ENCODE results near the gene TAS2R39.
"Not testable (repeated sequence)": the region's sequence is repeated elsewhere in the genome, so short reads cannot be mapped to it uniquely, and the experiment has no call there.

Gene TAS2R39

DNA sequence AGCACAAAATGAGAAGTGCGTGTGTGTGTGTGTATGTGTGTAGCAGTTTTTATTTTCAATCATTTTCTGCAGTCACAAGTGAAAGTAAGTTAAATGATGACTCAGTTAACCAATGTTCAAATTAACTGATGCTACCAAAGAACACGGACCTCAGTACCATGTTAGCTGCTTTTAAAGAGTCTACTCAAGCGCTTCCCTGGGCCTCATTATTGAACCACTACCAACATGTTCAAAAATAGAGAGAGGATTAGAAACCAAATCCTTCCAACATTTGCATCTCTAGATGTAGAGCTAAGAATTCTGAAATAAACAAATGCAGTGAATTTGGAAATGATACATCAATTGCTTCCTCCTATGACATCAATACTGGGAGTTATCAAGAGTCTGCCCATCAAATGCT is at the start of gene TAS2R39:
TAS2R39 (plus strand) TSS at position 396 of the 400 bp plus-strand sequence; CDS start at position 396, 0 bp downstream.
- DNase-seq (ENCODE audit: low read depth, low spot score): no peak

DNA sequence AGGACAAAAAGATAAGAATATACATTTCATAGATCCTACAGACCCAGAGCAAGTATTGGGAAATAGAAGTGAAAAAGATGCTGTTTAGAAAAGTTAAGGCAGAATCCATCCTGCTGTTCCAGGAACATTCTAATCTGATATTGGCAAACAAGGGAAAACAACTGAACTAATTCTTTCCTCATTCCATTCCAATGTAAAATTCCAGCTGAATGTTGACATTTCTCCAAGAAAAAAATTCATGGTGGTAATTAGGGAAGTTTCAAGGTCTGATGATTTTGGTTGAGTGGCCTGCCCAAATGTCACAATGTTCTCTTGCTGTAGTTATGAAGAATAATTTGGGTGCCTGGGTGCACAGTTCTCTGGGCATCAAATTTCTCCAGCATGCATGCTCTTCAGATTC is 36.1 kb upstream of the TAS2R39 start:
- DNase-seq (ENCODE audit: low read depth, low spot score): no peak

DNA sequence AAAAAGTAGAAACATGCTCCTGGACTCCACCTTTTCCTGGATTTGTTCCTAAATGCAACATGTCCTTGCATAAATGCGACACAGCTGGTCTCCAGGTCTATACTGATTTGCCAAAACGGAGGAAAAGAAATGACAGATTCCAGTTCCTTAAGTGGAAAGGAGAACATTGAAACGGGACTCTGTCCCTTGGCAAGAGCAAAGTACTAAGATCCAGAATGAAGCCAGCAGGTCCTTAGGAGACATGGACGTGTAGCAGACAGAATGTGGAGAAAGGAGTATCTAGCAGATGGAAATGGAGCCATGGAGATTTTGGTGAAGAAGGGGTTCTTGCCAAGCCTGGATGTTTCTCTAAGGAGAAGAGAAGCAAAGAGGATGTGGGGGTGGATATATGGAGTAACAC is 35.2 kb upstream of the TAS2R39 start:
- DNase-seq (ENCODE audit: low read depth, low spot score): no peak

DNA sequence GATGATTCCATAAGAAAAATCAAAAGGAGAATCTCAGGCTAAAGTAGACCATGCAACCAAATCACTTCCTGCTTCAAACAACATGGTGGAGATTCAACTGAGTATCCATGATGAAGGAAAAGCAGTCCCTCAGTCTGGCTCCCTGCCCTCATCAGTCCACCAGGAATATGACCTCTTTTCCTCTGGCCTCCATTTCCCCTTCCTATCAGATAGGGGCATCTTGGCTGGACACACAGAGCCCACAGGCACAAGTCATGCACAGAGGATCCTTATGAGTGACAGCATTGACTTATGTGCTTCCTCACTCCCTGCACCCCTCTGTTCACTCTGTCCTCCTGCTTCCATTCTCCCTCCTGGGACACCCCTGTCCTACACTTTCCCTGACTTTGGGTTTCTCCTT is 34.6 kb upstream of the TAS2R39 start:
- DNase-seq (ENCODE audit: low read depth, low spot score): no peak

DNA sequence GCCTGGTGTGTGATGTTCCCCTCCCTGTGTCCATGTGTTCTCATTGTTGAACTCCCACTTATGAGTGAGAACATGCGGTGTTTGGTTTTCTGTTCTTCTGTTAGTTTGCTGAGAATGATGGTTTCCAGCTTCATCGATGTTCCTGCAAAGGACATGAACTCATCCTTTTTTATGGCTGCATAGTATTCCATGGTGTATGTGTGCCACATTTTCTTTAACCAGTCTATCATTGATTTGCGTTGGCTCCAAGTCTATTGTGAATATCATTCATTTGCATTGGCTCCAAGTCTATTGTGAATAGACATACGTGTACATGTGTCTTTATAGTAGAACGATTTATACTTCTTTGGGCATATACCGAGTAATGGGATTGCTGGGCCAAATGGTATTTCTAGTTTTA is 32.5 kb upstream of the TAS2R39 start:
- DNase-seq (ENCODE audit: low read depth, low spot score): not testable (repeated sequence)

DNA sequence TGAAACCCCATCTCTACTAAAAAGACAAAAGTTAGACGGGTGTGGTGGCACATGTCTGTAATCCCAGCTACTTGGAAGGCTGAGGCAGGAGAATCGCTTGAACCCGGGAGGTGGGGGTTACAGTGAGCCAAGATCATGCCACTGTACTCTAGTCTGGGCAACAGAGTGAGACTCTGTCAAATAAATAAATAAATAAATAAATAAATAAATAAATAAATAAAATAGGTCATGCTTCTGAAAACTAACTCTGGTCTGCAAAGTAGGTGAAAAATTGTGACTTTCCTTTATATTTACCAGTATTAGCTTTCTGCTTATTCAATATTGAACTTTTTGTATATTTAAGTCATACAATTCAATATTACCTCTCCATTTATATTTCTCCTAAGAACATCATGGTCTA is 24.6 kb upstream of the TAS2R39 start:
- DNase-seq (ENCODE audit: low read depth, low spot score): not testable (repeated sequence)

DNA sequence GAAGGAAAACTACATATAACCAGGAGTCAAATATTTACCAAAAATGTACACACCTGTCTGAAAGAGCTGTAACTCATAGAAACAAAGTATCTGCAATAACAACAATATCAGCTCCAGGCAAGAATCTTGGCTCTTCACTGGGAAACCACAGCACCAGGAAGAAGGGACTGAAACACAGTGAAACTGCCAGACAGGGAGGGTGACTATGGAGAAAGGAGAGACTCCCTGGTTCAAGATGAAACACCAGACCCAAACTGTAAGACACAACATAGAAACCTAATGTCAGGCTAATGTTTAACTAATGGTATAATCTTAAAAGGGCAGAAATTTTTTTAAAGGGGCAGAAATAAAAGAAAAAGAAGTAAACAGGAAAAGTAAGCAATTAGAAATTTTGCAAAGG is 11.5 kb upstream of the TAS2R39 start:
- DNase-seq (ENCODE audit: low read depth, low spot score): no peak

DNA sequence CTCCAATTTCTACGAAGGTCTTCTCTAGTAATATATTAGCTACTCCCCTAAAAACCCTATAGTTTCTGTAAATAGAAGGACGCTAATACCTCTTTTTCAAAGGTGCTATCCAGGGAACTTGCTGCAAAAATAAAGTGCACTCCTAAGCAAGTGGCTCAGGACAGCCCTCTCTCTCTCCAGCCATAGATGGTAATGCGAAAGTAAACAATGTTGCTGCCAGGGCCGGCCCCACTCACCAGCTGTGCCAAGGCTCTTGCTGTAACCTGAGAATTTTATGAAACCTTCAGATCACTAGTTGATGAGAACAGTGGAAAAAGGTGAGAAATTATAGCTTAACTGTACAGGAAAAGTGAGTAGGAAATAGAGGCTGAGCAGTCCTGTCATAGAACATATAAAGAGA is 10.9 kb upstream of the TAS2R39 start:
- DNase-seq (ENCODE audit: low read depth, low spot score): no peak

DNA sequence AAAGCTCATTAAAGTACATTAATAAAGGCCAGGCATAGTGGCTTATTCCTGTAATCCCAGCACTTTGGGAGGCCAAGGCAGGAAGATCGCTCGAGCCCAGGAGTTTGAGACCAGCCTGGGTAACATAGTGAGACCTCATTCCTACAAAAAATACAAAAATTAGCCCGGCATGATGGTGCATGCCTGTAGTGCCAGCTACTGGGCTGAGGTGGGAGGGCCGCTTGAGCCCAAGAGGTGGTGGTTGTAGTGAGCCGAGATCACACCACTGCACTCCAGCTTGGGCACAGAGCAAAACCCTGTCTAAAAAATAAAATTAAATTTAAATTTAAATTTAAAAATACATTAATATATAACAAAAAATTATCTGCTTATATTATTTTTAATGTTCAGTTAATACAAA is 7.1 kb upstream of the TAS2R39 start:
- no peak for DNase-seq (ENCODE audit: low read depth, low spot score)

DNA sequence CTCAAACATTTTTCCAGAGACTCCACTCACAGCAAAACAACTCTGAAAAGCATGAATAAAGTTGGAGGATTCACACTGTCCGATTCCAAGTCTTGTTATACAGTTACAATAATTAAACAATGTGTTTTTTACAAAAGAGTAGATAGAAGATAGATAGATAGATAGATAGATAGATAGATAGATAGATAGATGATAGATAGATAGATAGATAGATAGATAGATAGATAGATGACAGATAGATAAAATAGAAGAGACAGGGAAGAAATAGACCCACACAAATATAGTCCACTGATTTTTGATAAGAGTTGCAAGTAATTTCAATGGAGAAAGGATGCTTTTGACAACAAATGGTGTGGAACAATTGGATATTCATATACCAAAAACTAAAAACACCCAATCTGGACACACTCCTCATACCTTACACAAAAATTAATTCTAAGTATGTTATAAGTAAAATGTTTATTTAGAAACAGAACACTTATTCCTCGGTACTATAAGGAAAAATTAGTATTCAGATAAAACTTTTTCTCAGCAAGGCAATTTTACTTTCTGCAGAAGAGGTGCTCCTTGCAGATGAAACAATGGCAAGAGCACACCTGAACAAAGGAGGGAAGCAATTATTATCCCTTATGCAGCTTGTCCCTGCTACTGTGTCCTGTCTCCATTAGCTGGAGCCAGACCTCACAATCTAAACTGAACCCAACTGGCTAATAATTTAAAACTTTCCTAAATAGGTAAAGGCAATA is 5.7 kb upstream of the TAS2R39 start:
- no peak for DNase-seq (ENCODE audit: low read depth, low spot score)

DNA sequence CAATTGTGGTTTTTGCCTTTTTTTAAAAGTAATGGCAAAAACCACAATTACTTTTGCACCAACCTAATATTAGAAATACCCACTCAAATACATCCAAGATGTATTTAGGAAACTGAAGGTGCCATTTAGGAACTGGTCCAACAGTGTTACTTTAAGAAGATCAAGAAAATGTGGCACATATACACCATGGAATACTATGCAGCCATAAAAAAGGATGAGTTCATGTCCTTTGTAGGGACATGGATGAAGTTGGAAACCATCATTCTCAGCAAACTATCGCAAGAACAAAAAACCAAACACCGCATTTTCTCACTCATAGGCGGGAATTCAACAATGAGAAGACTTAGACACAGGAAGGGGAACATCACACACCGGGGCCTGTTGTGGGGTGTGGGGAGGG is 2.4 kb upstream of the TAS2R39 start:
- not testable (repeated sequence) for DNase-seq (ENCODE audit: low read depth, low spot score)

DNA sequence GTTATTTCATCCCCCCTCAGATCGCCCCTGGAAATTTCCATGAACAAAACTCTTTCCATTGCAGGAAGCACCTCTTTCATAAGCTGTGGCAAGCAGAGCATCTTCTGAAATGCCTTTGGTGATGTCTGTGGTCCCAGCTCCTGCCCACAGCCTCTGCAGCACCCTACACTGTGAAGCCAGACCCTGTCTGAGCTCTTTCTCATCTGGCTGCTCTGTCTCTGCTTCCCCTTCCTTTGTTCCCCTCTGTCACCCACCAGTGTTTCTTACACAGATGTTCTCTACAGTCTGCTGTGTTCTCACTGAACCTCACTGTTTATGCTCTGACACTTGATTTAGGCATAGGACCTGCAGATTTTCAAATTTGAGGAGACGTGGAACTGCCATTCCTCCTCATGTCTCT is 1.9 kb upstream of the TAS2R39 start:
- DNase-seq (ENCODE audit: low read depth, low spot score): no peak

DNA sequence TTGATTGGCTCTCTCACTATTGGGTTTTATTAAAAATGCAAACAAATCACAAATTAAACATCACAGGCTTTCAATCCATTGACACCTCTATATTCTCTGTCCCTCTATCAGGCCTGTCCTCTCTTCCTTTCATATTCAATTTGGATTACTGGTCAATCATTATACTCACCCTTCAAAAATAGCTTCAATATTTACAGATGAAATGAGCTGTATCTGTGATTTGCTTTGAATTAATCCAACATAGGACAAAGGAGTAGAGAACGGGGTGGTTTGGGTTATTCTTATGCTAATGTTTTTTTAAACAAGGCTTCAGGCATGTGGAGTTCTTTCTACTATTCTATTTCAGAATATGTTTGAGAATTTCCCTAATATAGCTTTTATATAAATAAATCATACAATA is 2.3 kb downstream of the TAS2R39 start:
- no peak for DNase-seq (ENCODE audit: low read depth, low spot score)

DNA sequence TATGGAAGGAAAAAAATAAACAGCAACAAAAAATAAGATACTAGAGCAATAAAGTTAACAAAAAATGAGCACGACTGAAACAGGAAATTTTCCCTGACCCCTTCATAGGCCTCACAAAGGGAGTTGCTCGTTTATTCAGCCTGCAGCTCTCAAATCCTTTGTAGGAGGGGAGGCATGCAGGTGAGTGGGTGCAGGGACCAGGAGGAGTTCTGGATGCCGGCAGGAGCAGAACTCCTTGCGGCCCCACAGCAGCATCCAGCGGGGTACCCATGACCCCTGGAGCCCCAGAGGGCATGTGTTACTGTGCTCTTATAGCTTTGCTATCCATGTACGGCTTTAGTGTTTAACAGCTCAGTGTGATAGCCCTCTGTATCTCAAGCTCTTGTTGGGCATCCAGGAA is 5.8 kb downstream of the TAS2R39 start:
- DNase-seq (ENCODE audit: low read depth, low spot score): no peak

DNA sequence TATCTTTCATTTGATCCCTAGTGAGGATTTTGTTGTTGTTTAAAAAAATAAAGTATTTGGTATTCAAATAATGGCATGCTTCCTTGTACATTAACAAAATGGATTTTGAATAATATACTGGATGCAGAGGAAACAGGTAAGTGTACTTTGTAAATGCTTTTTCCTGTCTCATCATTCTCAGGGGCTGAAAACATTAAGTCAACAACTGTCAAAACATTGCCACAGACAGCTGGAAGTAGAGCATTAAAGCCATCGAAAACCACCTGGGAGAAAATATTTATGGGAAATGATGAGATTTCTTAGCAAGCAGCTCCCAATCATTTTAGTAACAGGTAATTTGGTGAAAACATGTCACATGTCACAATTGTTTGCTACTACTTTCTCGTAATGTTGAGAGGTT is 10.7 kb downstream of the TAS2R39 start:
- no peak for DNase-seq (ENCODE audit: low read depth, low spot score)

DNA sequence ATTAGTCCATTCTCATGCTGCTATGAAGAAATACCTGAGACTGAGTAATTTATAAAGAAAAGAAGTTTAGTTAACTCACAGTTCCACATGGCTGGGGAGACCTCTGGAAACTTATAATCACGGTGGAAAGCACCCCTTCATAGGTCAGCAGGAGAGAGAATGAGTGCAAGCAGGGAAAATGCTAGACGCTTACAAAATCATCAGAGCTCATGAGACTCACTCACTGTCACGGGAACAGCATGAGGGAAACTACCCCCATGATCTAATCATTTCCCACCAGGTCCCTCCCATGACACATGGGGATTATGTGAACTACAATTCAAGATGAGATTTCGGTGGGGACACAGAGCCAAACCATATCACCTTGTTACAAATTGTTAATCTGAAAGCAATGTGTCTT is 15.8 kb downstream of the TAS2R39 start:
- no peak for DNase-seq (ENCODE audit: low read depth, low spot score)

DNA sequence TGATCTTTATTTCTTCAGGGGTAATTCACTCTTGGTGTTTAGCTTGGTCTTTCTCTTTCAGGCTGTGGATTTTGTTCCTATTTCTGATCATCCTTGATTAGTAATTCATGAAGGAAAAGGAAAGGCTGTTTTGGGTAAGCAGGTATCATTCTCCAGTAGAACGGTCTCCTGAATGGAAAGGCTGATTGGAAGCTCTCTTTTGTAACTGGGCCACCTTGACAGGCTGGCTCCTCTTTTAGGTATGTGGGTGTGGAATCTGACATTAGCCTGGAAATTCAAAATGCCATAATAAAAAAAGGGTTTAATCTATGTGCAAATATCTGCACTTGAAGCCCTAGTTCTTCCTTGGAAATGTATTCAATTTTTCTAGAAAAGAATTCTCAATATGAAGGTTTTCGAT is 18.9 kb downstream of the TAS2R39 start:
- no peak for DNase-seq (ENCODE audit: low read depth, low spot score)

DNA sequence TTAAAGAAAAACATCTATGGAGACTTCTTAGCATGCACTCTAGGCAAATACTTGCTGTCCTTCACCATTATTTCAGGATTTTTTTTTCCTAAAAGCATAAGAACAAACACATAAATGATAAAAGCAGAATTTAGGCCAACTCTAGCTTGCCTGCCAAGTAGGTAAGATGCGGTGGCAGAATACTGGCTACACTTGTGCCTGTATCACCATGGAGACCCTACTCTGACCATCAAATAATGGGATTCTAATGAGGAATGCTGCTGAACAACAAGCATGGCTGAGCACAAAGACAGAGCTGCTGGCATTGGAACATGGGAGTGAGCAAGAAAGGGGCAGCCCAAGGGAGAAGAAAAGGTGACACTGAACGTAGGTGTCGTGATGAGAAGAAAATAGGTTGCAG is 20.2 kb downstream of the TAS2R39 start:
- no peak for DNase-seq (ENCODE audit: low read depth, low spot score)

DNA sequence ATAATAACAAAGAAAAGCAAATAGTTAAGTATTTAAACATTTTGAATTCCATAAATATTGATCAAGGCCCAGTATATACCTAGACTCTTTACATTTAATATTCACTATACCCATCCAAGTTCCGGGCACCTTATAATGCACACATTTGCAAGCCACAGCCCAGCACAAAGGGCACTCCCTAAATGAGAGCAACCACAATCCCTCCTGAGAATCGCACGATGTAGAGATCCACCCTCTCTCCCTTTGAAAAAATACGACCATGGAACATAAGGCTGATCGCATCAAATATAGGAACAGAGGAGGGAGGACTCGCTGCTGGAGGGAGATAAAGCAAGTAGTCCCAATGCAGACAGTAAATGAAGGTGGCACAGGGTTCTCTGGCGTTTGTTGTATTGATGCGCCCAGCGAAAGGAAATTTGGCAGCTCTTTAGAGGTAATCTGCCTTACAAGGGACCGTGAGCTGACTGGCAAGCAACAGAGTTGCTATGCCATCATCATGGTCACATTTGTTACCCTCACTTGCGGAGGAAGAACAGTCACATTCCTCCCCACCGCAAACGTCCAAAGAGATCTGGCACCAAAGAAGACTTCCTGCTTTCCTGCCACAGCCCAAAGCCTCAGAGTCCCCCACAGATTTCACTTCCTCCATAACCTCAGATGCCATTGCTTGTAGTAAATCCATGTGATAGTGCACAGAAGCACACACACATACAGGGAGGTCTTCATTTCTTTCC is 22.5 kb downstream of the TAS2R39 start:
- DNase-seq (ENCODE audit: low read depth, low spot score): no peak

DNA sequence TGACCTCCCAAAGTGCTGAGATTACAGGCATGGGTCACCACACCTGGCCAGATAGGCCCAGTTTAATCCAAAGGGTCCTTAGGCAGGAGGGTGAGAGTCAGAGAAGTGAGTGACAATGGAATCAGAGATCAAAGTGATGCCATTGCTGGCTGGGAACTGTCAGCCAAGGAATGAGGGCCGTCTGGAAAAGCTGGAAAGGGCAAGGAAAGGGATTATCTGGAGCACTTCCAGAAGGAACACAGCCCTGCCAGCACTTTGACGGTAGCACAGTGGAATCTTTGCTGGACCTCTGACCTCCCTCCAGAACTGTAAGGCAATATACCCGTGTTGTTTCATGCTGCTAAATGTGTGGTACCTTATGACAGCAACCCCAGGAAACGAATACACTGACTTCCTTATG is 27.3 kb downstream of the TAS2R39 start:
- peak; percentile 70 for DNase-seq (ENCODE audit: low read depth, low spot score)

DNA sequence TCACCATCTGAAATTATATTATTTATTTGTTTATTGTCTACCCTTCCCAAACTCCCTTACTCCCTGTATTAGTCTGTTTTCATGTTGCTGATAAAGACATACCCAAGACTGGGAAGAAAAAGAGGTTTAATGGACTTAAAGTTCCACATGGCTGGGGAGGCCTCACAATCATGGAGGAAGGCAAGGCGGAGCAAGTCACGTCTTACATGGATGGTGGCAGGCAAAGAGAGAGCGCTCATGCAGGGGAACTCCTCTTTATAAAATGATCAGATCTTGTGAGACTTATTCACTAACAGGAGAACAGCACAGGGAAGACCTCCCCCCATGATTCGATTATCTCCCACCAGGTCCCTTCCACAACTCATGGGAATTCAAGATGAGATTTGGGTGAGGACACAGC is 30.3 kb downstream of the TAS2R39 start:
- DNase-seq (ENCODE audit: low read depth, low spot score): not testable (repeated sequence)

DNA sequence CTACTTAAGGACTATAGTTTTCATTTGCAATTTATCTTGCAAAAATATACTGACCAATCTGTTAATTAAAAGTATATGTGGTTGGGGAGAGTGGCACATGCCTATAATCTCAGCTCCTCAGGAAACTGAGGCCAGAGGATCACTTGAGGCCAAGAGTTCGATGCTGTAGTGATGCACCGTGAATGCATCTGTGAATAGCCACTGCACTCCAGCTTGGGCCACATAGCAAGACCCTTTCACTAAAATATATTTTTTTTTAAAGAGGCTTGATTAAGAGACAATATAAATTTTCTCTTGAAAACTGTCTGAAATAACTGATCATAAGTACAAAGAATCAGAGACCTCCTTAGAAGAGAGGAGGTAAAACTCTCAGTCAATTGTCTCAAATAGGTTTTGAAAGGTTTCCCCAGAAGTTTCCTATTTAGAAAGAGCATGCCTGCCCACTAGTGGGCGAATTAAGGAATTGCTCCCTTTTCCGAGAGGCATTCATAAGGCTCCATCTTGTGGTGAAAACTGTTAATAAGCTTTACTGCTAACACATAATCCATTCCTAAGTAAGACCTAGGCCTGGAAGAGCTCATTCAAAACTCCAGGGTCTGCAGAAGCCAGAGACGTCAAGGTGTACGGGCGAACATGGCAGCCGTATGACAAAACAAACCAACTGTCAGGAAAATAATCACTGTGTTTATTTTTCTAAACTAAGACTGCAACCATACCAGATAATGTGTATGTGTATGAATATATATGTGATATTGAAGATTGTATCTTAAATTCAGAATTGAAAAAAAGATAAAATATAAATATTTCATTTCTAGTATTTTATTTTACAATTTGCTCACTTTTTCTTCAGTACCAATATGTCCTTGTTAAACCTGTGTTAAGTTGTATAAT is 31.8 kb downstream of the TAS2R39 start:
- DNase-seq (ENCODE audit: low read depth, low spot score): peak; percentile 84
